Right atrium auricular region (tissue), 2 donors: ENCODE results near the gene PBX4. TPM values are rescaled to one million over a fixed set of nuclear protein-coding genes. Genes with fewer than 3 reads are reported as not detected.

ENCODE experiments used
- DNase-seq: peaks from one replicate; pipeline ENCODE4 v3.0.0-alpha.2; 2019; ENCODE audit warnings: low spot score
- H3K27ac ChIP-seq, 2 donors: fragments of 200-600 bp; sonication (generic); 1 replicate in 1 of 2; 2 replicates in 1 of 2; pipeline ENCODE4 v1.5.1; 2016 to 2019
- H3K27me3 ChIP-seq, 2 donors: fragments of 200-600 bp; sonication (generic); one replicate each; pipeline versions ENCODE4 v1.5.1 to v1.6.0; 2017 to 2019
- H3K36me3 ChIP-seq: fragments of 200-600 bp; sonication (generic); one replicate; pipeline ENCODE4 v1.5.1; 2016
- H3K4me1 ChIP-seq, 2 donors: fragments of 200-600 bp; sonication (generic); one replicate each; pipeline versions ENCODE4 v1.5.1 to v1.6.0; 2017 to 2019
- H3K4me3 ChIP-seq, 2 donors: fragments of 200-600 bp; sonication (generic); 1 replicate in 1 of 2; 2 replicates in 1 of 2; pipeline ENCODE4 v1.5.1; 2017 to 2019; ENCODE audit warnings: mild to moderate bottlenecking in 1 of 2, moderate library complexity in 1 of 2
- H3K9me3 ChIP-seq, 2 donors: fragments of 200-600 bp; sonication (generic); one replicate each; pipeline ENCODE4 v1.5.1; 2019
- CTCF ChIP-seq, 2 donors: fragments of 200-600 bp; sonication (generic); IDR thresholded peaks; one replicate each; pipeline ENCODE4 v1.5.1; 2019; ENCODE audit warnings: antibody characterized with exemption in 2 of 2
- total RNA-seq, 2 donors: library from RNA; depleted of rRNA; stranded (reverse); fragments of >200 nt; gene quantifications; one replicate each; pipeline ENCODE4 v1.1.0, GENCODE V29; 2016

The PBX4 gene
- total RNA-seq, 2 donors from 2014 or later = not detected

DNA sequence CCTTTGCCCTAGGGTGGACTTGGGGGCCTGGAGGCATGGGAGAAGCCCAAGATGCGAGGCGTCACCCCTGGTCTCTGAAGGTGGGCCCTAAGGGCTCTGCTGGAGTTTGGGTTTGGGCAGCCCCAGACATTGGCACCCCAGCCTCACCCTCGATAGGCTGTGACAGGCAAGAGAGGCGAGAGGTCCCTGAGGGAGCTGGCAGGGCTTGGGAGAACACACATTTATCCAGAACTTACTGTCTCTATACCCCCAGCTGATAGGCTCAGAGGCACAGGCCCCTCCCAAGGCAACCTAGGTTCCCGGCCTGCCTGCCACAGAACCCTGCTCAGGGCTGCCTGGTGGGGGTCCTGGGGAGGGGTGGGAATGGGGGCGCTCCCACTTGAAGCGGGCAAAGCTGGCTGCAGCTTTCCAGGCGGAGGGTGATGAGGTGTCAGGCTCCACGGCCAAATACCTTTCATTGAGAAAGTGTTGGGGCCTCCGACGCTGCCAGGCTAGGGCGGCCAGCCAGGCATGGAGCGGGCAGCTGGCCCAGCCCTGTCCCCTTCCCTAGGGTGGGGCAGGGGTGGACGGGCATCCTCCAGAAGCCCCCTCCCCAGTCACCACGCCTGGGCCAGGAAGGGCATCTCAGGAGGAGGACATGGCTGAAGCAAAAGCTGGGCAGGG is 70.7 kb downstream of the PBX4 start:
- H3K27ac ChIP-seq = peak overlapping the region in 1 of 2 donors; percentile 42
- no peaks in the 10 kb centered on the region for H3K9me3 ChIP-seq
- TF ChIP-seq CTCF (IDR thresholded peaks at IDR 0.05) = no peak
- no peaks in the 10 kb centered on the region for H3K27me3 ChIP-seq
- no peaks in the 10 kb centered on the region for H3K36me3 ChIP-seq
- H3K4me3 ChIP-seq = no peak overlapping the region
- DNase-seq = no peak
- H3K4me1 ChIP-seq = peaks cover 0 to 23% of the 10 kb centered on the region in 2 donors

DNA sequence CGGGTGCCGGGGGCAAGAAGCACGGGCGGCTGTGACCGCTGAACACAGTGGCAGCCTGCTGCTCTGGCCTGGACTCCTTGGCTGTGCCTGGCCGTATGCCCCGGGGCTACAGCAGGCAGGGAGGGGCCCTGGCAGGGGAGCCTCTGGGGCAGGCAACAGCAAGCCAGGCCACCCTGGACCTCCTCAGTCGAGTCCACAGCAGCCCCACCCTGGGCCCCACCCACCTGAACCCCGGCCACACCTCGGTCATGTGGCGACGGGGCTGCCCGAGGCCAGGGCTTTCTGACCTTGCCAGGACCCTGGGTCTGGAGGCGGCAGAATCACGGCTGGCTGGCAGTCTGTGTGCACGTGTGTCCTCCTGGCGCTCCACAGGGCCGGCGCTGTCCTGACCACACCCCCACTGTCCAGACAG is 71.7 kb downstream of the PBX4 start:
- H3K27ac ChIP-seq = no peak overlapping the region

DNA sequence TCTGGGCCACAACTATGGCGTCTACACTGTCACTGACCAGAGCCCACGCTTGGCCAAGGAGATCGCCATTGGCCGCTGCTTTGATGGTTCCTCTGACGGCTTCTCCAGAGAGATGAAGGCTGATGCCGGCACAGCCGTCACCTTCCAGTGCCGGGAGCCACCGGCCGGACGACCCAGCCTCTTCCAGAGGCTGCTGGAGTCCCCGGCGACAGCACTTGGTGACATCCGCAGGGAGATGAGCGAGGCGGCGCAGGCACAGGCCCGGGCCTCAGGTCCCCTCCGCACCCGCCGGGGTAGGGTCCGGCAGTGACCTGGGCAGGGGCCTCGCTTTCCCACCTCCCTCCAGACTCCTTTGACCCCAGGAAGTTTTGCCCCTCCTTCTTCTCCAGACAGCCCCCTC is 72.8 kb downstream of the PBX4 start:
- Histone ChIP-seq H3K27ac (no peak overlapping the region), H3K36me3 (no peaks in the 10 kb centered on the region), H3K27me3 (peaks cover 6 to 13% of the 10 kb centered on the region in 2 donors), H3K9me3 (no peaks in the 10 kb centered on the region), H3K4me1 (peaks cover 0 to 33% of the 10 kb centered on the region in 2 donors), H3K4me3 (no peak overlapping the region)
- no peak for DNase-seq
- no peak for TF ChIP-seq CTCF (IDR thresholded peaks at IDR 0.05)

More for the DNA sequence above, 71.7 kb downstream of the PBX4 start:
- TF ChIP-seq CTCF (IDR thresholded peaks at IDR 0.05) = no peak
- Histone ChIP-seq H3K4me3 (no peak overlapping the region), H3K36me3 (no peaks in the 10 kb centered on the region), H3K4me1 (peaks cover 0 to 23% of the 10 kb centered on the region in 2 donors), H3K27me3 (peaks cover 0 to 3% of the 10 kb centered on the region in 2 donors), H3K9me3 (no peaks in the 10 kb centered on the region)
- no peak for DNase-seq

GRCh38 chr19:19544954-19545591 is 73.4 kb downstream of the PBX4 start:
- Histone ChIP-seq H3K36me3 (no peaks in the 10 kb centered on the region), H3K9me3 (no peaks in the 10 kb centered on the region), H3K4me3 (no peak overlapping the region), H3K27ac (no peak overlapping the region), H3K27me3 (peaks cover 9 to 19% of the 10 kb centered on the region in 2 donors), H3K4me1 (peaks cover 0 to 39% of the 10 kb centered on the region in 2 donors)
- TF ChIP-seq CTCF (IDR thresholded peaks at IDR 0.05) = no peak
- no peak for DNase-seq

GRCh38 chr19:19544257-19544953 is 74.1 kb downstream of the PBX4 start:
- Histone ChIP-seq H3K27me3 (peaks cover 11 to 19% of the 10 kb centered on the region in 2 donors), H3K9me3 (no peaks in the 10 kb centered on the region), H3K4me3 (no peak overlapping the region), H3K4me1 (peaks cover 0 to 41% of the 10 kb centered on the region in 2 donors), H3K27ac (no peak overlapping the region), H3K36me3 (no peaks in the 10 kb centered on the region)
- TF ChIP-seq CTCF (IDR thresholded peaks at IDR 0.05) = no peak
- DNase-seq = no peak
